Measurements from ENCODE around the gene PPP1R2.

DNA sequence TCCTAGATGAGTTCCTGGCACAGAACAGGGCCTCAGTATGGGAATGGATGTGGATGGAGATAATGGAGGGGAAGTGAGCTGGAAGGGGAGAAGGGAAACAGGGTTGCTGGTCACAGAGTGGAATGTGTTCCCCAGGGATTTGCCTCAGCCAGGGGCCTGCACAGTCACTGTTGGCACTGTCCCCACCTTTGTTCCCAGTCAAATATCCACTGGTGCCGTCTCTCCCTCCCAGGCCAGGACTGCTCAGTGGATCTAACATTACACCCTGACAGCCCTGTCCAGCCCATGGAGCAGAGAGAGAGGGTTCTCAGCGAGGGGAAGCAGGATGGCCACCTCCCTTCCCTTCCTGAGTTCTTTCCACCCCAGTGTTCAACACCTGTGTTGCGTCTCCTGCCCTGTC, 1.5 kb upstream of the PPP1R2 start:
- TF ChIP-seq, protein P1, sequence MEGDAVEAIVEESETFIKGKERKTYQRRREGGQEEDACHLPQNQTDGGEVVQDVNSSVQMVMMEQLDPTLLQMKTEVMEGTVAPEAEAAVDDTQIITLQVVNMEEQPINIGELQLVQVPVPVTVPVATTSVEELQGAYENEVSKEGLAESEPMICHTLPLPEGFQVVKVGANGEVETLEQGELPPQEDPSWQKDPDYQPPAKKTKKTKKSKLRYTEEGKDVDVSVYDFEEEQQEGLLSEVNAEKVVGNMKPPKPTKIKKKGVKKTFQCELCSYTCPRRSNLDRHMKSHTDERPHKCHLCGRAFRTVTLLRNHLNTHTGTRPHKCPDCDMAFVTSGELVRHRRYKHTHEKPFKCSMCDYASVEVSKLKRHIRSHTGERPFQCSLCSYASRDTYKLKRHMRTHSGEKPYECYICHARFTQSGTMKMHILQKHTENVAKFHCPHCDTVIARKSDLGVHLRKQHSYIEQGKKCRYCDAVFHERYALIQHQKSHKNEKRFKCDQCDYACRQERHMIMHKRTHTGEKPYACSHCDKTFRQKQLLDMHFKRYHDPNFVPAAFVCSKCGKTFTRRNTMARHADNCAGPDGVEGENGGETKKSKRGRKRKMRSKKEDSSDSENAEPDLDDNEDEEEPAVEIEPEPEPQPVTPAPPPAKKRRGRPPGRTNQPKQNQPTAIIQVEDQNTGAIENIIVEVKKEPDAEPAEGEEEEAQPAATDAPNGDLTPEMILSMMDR (IDR thresholded peaks at IDR 0.05) = no peak
- no peak for TF ChIP-seq POLR2A (IDR thresholded peaks at IDR 0.05)

Measured in Peyer's patch (tissue), 4 donors.